Stimulated activated CD4-positive, alpha-beta T cell treated with anti-CD3 and anti-CD28 coated beads, TNF-alpha, amount 100 ng/mL, for 1 hour (primary cell): Measurements from ENCODE around the gene PCDHGA1.
A peak's percentile ranks its signal among the peaks of the same experiment; 100 is the strongest.
"Not testable (repeated sequence)": the region's sequence is repeated elsewhere in the genome, so short reads cannot be mapped to it uniquely, and the experiment has no call there.

ENCODE experiments used
- DNase-seq, 3 donors: peaks; one replicate each; pipeline ENCODE4 v3.0.0-alpha.2; 2020; ENCODE audit warnings: low read depth in 3 of 3, low spot score in 1 of 3

Gene PCDHGA1

DNA sequence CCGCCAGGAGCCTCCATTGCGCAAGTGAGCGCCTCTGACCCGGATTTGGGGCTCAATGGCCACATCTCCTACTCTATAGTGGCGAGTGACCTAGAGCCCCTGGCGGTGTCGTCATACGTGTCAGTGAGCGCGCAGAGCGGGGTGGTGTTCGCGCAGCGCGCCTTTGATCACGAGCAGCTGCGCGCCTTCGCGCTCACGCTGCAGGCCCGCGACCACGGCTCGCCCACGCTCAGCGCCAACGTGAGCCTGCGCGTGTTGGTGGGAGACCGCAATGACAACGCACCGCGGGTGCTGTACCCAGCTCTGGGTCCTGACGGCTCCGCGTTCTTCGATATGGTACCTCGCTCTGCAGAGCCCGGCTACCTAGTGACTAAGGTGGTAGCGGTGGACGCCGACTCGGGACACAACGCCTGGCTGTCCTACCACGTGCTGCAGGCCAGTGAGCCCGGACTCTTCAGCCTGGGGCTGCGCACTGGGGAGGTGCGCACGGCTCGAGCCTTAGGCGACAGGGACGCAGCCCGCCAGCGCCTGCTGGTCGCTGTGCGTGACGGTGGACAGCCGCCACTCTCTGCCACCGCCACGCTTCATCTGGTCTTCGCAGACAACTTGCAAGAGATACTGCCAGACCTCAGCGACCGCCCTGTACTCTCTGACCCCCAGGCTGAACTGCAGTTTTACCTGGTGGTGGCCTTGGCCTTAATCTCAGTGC lies 79.4 kb downstream of the PCDHGA1 start:
- no peak for DNase-seq

DNA sequence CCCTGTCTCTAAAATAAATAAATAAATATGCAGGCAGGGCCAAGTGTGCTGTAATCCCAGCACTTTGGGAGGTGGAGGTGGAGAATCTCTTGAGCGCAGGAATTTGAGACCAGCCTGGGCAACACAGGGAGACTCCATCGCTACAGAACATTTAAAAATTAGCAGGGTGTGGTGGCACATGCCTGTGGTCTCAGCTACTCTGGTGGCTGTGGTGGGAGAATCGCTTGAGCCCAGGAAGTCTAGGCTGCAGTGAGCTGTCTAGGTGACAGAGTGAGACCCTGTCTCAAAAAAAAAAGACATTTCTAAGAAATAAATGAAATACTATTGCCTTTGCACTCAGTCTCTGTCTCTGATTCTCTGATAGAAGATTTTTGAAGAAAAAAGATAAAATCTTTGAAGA lies 81.3 kb downstream of the PCDHGA1 start:
- DNase-seq, result no peak

DNA sequence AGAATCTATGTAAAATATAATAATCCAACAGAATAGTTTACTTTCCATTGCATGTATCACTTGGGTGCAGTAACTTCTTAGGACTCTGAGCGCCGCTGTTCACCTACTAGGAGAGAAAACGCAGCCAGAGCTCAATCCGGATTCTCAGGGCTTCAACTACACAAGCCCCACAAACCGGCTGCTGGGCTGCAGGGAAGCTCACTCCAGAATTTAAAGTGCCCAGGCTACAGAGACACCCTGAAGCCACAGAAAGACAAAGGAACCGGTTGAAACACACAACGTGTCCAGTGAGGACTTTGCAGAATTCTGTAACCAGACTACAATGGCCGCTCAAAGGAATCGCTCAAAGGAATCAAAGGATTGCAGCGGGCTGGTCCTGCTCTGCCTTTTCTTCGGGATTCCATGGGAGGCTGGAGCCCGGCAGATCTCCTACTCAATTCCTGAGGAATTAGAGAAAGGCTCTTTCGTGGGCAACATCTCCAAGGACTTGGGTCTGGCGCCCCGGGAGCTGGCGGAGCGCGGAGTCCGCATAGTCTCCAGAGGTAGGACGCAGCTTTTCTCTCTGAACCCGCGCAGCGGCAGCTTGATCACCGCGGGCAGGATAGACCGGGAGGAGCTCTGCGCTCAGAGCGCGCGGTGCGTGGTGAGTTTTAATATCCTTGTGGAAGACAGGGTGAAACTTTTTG lies 82.7 kb downstream of the PCDHGA1 start, which contains the start of gene PCDHGA10:
Gene PCDHGA10 (plus strand): TSS at position 134 of the 686 bp plus-strand sequence. CDS start 189 bp downstream, at position 323.
- DNase-seq, result peak in 2 of 3 donors; percentile 13 to 37

DNA sequence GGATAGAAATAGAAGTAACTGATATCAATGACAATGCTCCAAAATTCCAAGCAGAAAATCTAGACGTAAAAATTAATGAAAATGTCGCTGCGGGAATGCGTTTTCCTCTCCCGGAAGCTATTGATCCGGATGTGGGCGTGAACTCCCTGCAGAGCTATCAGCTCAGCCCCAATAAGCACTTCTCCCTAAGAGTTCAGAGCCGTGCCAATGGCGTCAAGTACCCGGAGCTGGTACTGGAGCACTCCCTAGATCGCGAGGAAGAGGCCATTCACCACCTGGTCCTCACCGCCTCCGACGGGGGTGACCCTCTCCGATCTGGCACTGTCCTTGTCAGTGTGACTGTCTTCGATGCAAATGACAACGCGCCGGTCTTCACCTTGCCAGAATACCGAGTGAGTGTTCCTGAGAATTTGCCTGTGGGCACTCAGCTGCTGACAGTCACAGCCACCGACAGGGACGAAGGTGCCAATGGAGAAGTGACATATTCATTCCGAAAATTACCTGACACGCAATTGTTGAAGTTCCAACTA lies 83.3 kb downstream of the PCDHGA1 start:
- no peak for DNase-seq

DNA sequence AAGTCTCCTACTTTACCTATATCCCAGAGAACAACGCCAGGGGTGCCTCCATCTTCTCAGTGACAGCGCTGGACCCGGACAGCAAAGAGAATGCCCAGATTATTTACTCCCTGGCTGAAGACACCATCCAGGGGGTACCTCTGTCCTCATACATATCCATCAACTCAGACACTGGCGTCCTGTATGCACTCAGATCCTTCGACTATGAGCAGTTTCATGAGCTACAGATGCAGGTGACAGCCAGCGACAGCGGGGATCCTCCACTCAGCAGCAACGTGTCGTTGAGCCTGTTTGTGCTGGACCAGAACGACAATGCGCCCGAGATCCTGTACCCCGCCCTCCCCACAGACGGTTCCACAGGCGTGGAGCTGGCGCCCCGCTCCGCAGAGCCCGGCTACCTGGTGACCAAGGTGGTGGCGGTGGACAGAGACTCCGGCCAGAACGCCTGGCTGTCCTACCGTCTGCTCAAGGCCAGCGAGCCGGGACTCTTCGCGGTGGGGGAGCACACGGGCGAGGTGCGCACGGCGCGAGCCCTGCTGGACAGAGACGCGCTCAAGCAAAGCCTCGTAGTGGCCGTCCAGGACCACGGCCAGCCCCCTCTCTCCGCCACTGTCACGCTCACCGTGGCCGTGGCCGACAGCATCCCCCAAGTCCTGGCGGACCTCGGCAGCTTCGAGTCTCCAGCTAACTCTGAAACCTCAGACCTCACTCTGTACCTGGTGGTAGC lies 84.4 kb downstream of the PCDHGA1 start:
- not testable (repeated sequence) for DNase-seq

DNA sequence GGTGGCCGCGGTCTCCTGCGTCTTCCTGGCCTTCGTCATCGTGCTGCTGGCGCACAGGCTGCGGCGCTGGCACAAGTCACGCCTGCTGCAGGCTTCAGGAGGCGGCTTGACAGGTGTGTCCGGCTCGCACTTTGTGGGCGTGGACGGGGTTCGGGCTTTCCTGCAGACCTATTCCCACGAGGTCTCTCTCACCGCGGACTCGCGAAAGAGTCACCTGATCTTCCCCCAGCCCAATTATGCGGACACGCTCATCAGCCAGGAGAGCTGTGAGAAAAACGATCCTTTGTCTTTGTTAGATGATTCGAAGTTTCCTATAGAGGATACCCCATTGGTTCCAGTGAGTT lies 84.9 kb downstream of the PCDHGA1 start:
- DNase-seq, result not testable (repeated sequence)

DNA sequence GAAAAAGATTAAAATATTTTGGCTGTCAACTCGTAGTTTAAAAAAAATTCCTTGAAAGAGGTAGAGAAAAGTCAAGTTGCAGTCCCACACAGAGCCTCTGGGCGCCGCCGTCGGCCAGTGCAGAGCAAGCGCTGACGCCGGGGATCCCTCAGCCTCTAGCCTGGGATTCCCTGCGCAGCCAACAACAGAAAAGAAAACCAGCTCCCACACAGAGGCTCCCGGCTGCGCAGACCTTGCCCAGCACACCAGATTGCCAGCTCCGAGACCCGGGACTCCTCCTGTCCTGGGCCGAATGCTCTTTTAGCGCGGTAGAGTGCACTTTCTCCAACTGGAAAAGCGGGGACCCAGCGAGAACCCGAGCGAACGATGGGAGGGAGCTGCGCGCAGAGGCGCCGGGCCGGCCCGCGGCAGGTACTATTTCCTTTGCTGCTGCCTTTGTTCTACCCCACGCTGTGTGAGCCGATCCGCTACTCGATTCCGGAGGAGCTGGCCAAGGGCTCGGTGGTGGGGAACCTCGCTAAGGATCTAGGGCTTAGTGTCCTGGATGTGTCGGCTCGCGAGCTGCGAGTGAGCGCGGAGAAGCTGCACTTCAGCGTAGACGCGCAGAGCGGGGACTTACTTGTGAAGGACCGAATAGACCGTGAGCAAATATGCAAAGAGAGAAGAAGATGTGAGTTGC lies 87.3 kb downstream of the PCDHGA1 start, which contains the start of gene PCDHGB7:
Gene PCDHGB7 (plus strand): TSS at position 184 of the 679 bp plus-strand sequence. CDS start 183 bp downstream, at position 367.
- DNase-seq, result peak in 1 of 3 donors; percentile 41

DNA sequence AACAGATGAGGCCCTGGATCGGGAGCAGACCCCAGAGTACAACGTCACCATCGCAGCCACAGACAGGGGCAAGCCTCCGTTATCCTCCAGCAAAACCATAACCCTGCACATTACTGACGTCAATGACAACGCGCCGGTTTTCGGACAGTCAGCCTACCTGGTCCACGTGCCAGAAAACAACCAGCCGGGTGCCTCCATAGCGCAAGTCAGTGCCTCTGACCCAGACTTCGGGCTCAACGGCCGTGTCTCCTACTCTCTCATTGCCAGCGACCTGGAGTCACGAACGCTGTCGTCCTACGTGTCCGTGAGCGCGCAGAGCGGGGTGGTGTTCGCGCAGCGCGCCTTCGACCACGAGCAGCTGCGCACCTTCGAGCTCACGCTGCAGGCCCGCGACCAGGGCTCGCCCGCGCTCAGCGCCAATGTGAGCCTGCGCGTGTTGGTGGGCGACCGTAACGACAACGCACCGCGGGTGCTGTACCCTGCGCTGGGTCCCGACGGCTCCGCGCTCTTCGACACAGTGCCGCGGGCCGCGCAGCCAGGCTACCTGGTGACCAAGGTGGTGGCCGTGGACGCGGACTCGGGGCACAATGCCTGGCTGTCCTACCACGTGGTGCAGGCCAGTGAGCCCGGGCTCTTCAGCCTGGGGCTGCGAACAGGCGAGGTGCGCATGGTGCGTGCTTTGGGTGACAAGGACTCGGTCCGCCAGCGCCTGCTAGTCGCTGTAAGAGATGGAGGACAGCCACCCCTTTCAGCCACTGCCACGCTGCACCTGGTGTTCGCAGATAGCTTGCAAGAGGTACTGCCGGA lies 89.0 kb downstream of the PCDHGA1 start:
- DNase-seq, result no peak

DNA sequence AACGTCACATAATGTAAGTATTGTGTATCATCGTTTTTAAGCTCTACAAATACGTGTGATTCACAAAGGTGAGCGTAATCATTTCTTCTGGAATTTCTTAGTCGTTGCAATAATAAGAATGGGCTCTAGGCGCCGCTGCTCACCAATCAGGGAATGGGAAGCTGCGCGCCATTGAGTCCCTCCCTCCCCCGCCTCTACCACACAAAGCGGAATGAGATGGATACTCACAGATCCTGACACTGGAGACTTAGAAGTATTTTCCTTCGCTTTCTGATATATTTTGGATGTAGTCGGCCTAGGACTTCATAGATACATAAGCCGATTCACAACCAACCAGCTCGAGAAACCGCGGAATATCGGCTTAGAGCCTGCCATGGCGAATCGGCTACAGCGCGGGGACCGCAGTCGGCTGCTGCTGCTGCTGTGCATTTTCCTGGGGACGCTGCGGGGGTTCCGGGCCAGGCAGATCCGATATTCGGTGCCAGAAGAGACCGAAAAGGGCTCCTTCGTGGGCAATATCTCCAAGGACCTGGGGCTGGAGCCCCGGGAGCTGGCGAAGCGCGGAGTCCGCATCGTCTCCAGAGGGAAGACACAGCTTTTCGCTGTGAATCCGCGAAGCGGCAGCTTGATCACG lies 90.7 kb downstream of the PCDHGA1 start, which contains the start of gene PCDHGA11:
Gene PCDHGA11 (plus strand): TSS at position 197 of the 634 bp plus-strand sequence. CDS start 177 bp downstream, at position 374.
- no peak for DNase-seq

DNA sequence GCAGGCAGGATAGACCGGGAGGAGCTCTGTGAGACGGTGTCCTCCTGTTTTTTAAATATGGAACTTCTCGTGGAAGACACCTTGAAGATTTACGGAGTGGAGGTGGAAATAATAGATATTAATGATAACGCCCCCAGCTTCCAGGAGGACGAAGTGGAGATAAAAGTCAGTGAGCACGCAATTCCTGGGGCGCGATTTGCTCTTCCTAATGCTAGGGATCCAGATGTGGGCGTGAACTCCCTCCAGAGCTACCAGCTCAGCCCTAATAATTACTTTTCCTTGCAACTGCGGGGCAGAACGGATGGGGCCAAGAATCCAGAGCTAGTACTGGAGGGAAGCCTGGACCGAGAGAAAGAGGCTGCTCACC lies 91.2 kb downstream of the PCDHGA1 start:
- DNase-seq, result no peak

DNA sequence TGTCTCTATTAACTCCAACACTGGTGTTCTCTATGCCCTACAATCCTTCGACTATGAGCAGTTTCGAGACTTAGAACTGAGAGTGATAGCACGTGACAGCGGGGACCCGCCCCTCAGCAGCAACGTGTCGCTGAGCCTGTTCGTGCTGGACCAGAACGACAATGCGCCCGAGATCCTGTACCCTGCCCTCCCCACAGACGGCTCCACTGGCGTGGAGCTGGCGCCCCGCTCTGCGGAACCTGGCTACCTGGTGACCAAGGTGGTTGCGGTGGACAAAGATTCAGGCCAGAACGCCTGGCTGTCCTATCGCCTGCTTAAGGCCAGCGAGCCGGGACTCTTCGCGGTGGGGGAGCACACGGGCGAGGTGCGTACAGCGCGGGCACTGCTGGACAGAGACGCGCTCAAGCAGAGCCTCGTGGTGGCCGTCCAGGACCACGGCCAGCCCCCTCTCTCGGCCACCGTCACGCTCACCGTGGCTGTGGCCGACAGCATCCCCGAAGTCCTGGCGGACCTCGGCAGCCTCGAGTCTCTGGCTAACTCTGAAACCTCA lies 92.5 kb downstream of the PCDHGA1 start:
- DNase-seq, result no peak

DNA sequence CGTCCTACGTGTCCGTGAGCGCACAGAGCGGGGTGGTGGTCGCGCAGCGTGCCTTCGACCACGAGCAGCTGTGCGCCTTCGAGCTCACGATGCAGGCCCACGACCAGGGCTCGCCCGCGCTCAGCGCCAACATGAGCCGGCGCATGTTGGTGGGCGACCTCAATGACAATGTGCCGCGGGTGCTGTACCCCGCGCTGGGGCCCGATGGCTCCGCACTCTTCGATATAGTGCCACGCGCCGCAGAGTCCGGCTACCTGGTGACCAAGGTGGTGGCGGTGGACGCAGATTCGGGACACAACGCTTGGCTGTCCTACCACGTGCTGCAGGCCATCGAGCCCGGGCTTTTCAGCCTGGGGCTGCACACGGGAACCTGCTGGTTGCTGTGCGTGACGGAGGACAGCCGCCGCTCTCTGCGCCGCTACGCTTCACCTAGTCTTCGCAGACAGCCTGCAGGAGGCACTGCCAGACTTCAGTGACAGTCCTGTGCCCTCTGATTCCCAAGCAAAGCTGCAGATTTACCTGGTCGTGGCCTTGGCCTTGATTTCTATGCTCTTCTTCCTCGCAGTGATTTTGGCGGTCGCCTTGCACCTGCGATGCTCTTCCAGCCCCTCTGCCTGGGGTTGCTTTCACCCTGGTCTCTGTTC lies 97.6 kb downstream of the PCDHGA1 start:
- DNase-seq, result no peak

DNA sequence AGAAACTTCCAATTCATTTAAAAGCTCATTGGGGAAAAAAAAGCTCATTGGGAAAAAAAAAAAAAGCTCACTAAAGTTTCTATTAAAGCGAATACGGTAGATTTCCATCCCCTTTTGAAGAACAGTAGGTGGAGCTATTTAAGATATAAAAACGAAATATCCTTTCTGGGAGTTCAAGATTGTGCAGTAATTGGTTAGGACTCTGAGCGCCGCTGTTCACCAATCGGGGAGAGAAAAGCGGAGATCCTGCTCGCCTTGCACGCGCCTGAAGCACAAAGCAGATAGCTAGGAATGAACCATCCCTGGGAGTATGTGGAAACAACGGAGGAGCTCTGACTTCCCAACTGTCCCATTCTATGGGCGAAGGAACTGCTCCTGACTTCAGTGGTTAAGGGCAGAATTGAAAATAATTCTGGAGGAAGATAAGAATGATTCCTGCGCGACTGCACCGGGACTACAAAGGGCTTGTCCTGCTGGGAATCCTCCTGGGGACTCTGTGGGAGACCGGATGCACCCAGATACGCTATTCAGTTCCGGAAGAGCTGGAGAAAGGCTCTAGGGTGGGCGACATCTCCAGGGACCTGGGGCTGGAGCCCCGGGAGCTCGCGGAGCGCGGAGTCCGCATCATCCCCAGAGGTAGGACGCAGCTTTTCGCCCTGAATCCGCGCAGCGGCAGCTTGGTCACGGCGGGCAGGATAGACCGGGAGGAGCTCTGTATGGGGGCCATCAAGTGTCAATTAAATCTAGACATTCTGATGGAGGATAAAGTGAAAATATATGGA lies 100.2 kb downstream of the PCDHGA1 start, which contains the start of gene PCDHGA12:
Gene PCDHGA12 (plus strand): TSS at position 176 of the 782 bp plus-strand sequence. CDS start 253 bp downstream, at position 429.
- DNase-seq, result no peak

DNA sequence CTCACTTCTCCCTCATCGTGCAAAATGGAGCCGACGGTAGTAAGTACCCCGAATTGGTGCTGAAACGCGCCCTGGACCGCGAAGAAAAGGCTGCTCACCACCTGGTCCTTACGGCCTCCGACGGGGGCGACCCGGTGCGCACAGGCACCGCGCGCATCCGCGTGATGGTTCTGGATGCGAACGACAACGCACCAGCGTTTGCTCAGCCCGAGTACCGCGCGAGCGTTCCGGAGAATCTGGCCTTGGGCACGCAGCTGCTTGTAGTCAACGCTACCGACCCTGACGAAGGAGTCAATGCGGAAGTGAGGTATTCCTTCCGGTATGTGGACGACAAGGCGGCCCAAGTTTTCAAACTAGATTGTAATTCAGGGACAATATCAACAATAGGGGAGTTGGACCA lies 101.0 kb downstream of the PCDHGA1 start:
- DNase-seq, result no peak

DNA sequence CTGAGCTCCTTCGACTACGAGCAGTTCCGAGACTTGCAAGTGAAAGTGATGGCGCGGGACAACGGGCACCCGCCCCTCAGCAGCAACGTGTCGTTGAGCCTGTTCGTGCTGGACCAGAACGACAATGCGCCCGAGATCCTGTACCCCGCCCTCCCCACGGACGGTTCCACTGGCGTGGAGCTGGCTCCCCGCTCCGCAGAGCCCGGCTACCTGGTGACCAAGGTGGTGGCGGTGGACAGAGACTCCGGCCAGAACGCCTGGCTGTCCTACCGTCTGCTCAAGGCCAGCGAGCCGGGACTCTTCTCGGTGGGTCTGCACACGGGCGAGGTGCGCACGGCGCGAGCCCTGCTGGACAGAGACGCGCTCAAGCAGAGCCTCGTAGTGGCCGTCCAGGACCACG lies 102.0 kb downstream of the PCDHGA1 start:
- not testable (repeated sequence) for DNase-seq

DNA sequence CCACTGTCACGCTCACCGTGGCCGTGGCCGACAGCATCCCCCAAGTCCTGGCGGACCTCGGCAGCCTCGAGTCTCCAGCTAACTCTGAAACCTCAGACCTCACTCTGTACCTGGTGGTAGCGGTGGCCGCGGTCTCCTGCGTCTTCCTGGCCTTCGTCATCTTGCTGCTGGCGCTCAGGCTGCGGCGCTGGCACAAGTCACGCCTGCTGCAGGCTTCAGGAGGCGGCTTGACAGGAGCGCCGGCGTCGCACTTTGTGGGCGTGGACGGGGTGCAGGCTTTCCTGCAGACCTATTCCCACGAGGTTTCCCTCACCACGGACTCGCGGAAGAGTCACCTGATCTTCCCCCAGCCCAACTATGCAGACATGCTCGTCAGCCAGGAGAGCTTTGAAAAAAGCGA lies 102.4 kb downstream of the PCDHGA1 start:
- DNase-seq, result not testable (repeated sequence)

DNA sequence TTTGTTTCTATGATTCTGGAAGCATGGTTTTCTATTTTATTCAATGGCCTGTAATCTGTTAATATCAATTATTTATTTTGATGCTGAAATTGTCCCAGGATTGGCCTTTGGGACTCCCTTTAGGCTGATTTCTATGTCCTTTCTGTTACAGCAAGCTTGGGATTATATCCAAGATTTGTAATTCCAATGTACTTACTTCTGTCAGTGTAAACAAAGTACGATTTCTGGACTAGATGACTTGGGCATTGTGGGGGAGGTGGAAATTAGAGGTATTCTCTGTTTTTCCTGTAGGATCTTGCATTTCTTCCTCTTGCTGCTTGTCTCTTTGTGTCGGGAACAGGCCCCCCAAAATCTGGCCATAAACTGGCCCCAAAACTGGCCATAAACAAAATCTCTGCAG lies 103.7 kb downstream of the PCDHGA1 start:
- DNase-seq, result no peak

DNA sequence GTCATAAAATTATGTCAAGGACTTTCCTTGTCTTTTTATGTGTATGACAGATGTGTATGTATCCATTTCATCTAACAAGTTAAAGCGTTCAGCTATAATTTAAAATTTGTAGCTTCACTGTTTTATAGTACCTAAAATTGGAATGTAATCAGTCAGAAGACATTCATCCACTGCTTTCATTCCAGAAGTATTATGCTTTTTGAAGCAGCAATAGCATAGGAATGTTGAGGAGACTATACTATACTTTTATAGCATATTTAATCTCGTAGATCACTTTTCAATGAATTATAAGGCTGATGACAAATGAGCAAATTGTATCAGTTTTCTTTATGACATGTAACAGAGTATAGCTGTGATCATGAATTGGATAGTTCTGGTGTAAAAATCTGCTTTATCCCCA lies 106.9 kb downstream of the PCDHGA1 start:
- DNase-seq, result no peak
